ENCODE measurements around the gene AK5. TPM values are rescaled to one million over a fixed set of nuclear protein-coding genes. Genes with fewer than 3 reads are reported as not detected.

The AK5 gene
- total RNA-seq, 6 experiments from 2014 or later = 51.9 to 77.6 (median 70.8) TPM

- Mint-ChIP-seq H3K27me3 (ENCODE audit: insufficient read depth) (no peaks in the 10 kb centered on the region), H3K9me3 (no peaks in the 10 kb centered on the region), H3K4me3 (peak overlapping the region; percentile 60), H3K4me1 (ENCODE audit: low read depth) (peaks cover 74% of the 10 kb centered on the region), H3K27ac (peak overlapping the region; percentile 85), H3K36me3 (ENCODE audit: low read depth) (peaks cover 49% of the 10 kb centered on the region)
- peak; percentile 52 for DNase-seq
- TF ChIP-seq CTCF (IDR thresholded peaks at IDR 0.05) = no peak
Measured at GRCh38 chr1:77316006-77316405, 34.2 kb downstream of the AK5 start.

GRCh38 chr1:77316966-77317365 is 35.1 kb downstream of the AK5 start:
- H3K4me1 Mint-ChIP-seq (ENCODE audit: low read depth) = peaks cover 84% of the 10 kb centered on the region
- no peak overlapping the region; the same call in 1 of the 2 replicates for H3K4me3 Mint-ChIP-seq
- no peaks in the 10 kb centered on the region for H3K9me3 Mint-ChIP-seq
- H3K27ac Mint-ChIP-seq = peak overlapping the region; percentile 47; the same call in 1 of the 2 replicates
- peaks cover 41% of the 10 kb centered on the region for H3K36me3 Mint-ChIP-seq (ENCODE audit: low read depth)
- no peak for TF ChIP-seq CTCF (IDR thresholded peaks at IDR 0.05)
- H3K27me3 Mint-ChIP-seq (ENCODE audit: insufficient read depth) = no peaks in the 10 kb centered on the region
- DNase-seq = no peak

GRCh38 chr1:77319036-77319705 is 37.4 kb downstream of the AK5 start:
- Mint-ChIP-seq H3K27me3 (ENCODE audit: insufficient read depth) (no peaks in the 10 kb centered on the region), H3K4me1 (ENCODE audit: low read depth) (peaks cover 91% of the 10 kb centered on the region), H3K4me3 (peak overlapping the region; percentile 27), H3K9me3 (no peaks in the 10 kb centered on the region), H3K36me3 (ENCODE audit: low read depth) (peaks cover 25% of the 10 kb centered on the region), H3K27ac (peak overlapping the region; percentile 90)
- no peak for TF ChIP-seq CTCF (IDR thresholded peaks at IDR 0.05)
- peak; percentile 55 for DNase-seq

GRCh38 chr1:77322061-77322900 is 40.5 kb downstream of the AK5 start:
- TF ChIP-seq CTCF (IDR thresholded peaks at IDR 0.05) = no peak
- H3K27me3 Mint-ChIP-seq (ENCODE audit: insufficient read depth) = no peaks in the 10 kb centered on the region
- H3K9me3 Mint-ChIP-seq = no peaks in the 10 kb centered on the region
- peaks cover 66% of the 10 kb centered on the region for H3K4me1 Mint-ChIP-seq (ENCODE audit: low read depth)
- H3K36me3 Mint-ChIP-seq (ENCODE audit: low read depth) = peaks cover 43% of the 10 kb centered on the region
- DNase-seq = peak; percentile 92
- peak overlapping the region; percentile 95 for H3K27ac Mint-ChIP-seq
- peak overlapping the region; percentile 56 for H3K4me3 Mint-ChIP-seq

GRCh38 chr1:77333501-77333900 is 51.7 kb downstream of the AK5 start:
- Mint-ChIP-seq H3K36me3 (ENCODE audit: low read depth) (peaks cover 31% of the 10 kb centered on the region), H3K27ac (no peak overlapping the region; the same call in 1 of the 2 replicates), H3K4me3 (no peak overlapping the region), H3K27me3 (ENCODE audit: insufficient read depth) (no peaks in the 10 kb centered on the region), H3K4me1 (ENCODE audit: low read depth) (peaks cover 33% of the 10 kb centered on the region), H3K9me3 (no peaks in the 10 kb centered on the region)
- no peak for DNase-seq
- TF ChIP-seq CTCF (IDR thresholded peaks at IDR 0.05) = no peak

Measured in HFFc6 (cell line).